ENCODE data around the gene NVL.
"Not testable (repeated sequence)": the region's sequence is repeated elsewhere in the genome, so short reads cannot be mapped to it uniquely, and the experiment has no call there.

Gene NVL

DNA sequence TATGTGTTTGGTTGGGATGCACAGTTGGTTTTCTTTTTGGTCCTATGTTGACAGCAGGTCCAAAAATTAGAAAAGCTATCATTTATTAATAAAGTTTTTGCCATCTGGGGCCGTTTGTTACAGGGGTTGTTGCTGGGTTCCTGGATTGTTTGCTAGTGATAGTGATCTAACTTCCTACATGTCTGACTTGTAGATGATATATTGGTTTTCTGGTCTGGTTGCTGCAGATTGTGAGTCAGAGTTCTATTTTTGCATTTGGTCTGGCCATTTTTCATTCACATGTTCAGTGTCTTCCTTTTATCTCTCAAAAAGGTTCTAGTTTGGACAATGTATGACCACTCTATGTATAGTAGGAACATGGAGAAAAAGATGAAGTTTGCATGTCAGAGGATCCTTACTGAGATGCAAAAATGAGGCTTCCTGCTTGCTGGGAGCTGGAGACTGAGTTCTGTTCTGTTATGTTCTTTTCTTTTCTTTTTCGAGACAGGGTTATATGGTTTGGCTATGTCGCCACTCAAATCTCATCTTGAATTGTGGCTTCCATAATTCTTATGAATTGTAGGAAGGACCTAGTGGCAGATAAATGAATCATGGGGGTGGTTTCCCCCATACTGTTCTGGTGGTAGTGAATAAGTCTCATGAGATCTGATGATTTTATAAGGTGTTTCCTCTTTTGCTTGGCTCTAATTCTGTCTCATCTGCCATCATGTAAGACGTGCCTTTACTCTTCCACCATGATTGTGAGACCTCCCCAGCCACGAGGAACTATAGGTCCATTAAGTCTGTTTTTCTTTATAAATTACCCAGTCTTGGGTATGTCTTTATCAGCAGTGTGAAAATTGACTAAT, 4.2 kb upstream of the NVL start:
- DNase-seq = no peak

DNA sequence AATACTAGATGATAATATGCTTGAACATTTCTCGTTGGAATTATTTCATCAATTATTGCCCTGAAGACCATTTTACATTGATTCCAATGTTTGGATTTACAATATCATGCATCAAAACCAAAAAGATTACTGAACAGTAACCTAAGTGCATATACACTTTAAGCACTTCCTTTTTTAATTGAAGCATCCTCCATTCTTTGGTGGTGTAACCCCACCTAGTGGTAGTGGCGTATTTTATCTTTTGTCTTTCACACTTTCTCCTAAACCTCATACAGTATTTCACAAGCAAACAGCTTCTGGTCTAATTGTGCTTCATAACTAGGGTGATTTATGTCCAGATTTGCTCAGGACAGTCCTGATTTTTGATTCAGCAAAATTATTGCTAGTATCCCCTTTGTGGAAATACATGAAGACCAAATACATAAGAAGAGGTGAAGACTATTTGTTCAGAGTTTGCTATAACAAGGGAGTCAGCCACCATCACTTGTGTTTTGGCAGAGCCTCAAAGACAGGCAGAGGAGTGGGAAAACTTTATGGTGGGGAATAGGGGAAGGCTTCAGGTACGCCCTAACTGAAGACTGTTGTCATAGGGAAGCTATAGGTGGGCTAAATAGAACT, 3.4 kb upstream of the NVL start:
- DNase-seq = no peak

DNA sequence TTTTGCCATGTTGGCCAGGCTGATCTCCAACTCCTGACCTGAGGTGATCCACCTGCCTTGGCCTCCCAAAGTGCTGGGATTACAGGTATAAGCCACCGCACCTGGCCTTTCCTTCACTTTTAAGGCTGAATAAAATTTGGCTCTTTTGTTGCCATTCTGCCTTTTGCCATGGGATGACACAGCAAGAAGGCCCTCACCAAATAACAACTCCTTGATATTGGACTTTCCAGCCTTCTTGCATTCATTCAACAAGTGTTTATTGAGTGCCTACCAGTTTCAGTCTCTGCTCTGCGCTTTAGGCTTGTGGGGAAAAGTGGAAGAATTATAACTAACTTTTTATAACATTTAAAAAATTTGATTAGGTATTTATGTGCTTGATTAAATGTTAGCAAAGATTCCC, 1.9 kb upstream of the NVL start:
- no peak for DNase-seq

DNA sequence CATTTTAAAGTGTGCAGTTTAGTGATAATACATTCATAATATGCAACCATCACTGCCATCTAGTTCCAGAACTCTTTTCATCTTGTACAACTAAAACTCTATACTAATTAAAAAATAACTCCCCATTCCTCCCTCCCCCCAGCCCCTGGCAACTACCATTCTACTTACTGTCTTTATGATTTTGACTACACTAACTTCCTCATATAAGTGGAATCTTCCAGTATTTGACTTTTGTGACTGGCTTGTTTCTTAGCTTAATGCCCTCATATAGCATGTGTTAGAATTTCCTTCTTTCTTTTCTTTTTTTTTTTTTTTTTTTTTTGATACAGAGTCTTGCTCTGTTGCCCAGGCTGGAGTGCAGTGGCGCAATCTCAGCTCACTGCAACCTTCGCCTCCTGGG, 1.4 kb upstream of the NVL start:
- DNase-seq = no peak

DNA sequence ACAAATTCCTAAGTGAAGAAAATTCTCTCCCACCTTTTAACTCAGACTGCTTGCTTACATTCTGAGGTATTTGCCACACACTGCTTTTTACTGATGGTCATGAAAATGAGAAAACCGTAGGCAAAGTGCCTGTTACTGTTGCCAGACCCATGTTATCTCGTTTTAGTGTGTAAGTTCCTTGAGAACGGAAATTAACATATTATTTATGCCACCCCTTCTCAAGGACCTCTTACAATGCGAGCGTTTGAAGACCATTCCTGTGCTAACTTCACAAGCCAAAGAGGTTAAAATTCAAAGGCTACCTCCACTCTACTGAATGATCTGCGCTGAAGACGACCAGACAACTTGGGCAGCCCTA, 509 bp downstream of the NVL start:
- DNase-seq = no peak

DNA sequence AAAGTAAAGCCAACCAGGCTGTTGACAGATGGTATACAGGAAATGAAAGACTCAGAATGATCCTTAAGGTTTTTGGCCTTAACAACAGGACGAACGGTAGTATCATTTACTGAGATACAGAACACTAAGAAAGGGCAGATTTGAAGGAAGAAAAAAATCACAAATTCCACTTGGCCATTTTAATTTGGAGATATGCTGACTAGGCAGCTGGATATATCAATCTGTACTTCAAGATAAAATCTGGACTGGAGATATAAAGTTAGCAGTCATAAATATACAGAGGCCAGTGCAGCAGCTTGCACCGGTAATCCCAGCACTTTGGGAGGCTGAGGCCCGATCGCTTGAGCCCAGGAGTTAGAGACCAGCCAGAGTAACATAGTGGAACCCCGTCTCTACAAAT, 1.3 kb downstream of the NVL start:
- DNase-seq = no peak

DNA sequence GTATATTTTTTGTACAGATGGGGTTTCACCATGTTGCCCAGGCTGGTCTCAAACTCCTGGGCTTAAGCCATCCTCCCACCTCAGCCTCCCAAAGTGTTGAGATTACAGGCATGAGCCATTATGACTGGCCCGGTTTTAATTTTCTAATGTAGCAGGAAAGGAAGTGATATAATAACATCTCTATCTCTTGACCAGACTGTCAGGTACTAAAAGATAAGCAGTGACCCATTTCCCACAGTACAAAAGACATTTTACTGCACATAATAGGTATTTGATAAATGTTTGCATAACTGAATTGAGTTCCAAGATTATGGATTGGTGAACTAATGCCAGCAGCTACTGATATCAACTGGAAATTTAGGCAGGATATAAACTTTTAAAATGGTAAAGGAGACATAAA, 4.0 kb downstream of the NVL start:
- DNase-seq = no peak

DNA sequence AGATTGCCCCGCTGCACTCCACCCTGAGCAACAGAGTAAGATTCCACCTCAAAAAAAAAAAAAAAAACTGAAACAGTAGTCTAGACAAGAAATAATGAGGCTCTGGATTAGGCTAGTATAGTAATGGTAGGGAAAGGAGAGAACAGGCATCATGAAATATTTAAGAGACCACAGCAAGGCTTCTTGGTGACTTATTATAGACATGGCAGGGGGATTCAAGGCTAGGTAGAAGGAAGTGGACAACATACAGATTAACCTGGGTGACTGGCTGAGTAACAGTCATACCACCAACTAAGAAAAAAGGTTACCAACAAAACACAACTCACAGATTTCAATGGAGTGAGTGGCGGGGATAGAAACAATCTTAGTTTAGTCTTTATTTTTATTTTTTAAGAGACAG, 8.3 kb downstream of the NVL start:
- DNase-seq = no peak

DNA sequence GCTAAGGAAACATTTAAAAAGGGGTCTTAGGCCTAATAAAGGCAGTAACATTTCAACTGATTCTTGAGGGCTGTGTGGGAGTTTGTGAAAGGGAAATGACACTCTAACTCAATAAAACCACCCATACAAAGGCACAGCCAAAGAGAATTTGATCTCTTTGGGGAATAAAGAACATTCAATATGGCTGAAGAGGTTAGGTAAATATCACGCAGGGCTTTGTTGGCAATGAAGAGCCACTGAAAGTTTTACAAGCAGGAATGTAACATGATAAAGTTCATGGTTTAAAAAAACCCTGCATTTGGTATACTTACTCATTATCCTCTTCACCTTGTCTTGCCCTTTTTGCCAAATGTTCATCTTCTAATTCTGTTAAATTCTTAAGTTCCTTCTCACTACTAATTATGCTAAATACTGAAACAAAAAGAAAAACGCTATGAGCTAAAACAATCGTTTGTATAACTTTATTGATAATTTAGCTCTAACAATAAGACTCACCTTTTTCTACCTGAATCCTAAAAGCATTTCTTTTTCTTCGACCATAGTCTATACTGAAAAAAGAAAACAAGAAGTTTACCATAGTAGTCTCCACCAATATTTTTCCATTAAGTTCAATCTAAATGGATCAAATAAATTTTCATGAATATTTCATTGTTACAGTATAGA, 12.5 kb downstream of the NVL start:
- DNase-seq = peak; percentile 42

DNA sequence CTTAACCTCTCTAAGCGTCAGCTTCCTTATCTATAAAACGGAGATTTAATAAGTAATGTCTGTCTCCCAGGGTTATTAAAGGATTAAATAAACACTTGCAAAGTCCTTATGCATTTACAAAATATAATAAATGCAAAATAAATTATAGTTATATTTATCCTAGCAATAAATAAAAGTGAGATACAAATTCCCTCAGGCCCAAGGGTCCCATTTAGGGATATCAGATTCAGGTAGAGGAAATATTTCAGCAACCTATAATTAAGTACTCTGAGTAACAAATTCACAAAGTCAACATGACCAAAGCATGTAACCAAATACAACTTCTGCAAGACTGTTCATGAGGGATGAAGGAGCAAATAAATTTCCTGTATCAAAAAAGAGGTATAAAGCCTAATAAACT, 17.9 kb downstream of the NVL start:
- DNase-seq = no peak

DNA sequence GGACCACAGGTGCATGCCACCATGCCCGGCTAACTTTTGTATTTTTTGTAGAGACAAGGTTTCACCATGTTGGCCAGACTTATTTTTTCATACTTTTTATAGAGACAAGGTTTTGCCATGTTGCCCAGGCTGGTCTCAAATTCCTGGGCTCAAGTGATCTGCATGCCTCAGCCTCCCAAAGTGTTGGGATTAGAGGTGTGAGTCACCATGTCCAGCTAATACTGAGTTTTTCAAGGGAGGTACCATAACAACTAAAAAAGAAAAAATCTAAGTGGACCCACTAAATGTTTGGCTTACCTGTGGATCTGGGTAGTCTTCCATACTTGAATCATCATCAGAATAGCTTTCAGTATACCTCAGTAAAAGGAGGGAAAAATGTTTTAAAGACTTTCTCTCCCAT, 18.5 kb downstream of the NVL start:
- not testable (repeated sequence) for DNase-seq

DNA sequence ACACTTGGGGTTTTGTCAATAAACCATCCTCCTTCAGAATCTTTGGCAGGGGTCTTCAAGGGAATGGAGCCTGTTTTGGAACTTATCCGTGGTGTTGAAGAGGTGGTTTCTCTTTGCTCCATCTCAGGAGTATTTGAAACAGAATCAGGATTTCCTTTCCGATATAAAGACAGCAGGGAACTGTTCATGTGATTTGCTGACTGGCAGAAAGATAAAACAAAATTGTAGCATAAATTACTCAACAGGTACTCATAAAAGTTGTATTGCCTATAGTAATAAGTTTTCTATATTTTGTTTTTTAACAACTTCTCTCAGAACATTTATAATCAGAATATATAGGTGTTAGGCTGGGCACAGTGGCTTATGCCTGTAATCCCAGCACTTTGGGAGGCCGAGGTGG, 21.9 kb downstream of the NVL start:
- no peak for DNase-seq

DNA sequence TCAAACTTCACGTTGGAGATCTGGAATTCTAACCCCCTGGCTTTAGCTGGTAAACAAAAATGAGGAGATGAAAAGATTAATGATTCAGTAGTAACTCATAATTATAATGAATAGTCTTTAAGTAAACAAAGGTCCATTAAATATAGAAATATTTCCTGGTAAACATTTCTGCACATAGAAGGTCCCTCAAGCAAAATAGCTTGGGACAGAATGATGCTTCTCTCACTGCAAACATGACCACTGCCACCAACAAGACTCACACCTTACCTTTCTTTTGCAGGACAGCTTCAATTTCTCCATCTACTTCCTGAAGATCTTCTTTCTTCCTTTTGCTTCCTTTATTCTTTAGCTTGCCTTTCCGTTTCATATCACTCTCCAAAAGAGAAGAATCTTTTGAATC, 25.2 kb downstream of the NVL start:
- no peak for DNase-seq

DNA sequence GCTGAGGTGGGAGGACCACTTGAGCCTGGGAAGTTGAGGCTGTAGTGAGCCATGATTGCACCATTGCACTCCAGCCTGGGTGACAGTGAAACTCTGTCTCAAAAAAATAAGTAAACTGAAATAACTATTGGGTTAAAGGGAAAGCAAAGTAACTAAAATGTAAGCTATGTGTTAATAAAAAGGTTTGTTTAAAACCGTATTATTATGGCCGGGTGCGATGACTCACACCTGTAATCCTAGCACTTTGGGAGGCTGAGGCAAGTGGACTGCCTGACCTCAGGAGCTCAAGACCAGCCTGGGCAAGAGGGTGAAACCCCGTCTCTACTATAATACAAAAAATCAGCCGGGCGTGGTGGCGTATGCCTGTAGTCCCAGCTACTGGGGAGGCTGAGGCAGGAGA, 27.0 kb downstream of the NVL start:
- no peak for DNase-seq

DNA sequence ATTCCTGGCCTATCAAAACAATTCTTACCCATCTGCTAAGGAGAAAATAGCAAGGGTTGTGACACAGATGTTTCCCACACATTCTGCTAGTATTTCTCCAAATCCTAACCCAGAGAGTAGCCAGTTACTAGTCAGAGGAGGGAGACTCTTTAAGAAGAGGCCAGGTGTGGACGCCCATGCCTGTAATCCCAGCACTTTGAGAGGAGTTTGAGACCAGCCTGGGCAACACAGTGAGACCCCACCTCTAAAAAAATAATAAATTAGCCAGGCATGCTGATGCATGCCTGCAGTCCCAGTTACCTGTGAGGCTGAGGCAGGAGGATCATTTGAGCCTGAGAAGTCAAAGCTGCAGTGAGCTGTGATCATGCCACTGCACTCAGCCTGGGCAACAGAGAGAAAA, 28.6 kb downstream of the NVL start:
- DNase-seq = no peak

DNA sequence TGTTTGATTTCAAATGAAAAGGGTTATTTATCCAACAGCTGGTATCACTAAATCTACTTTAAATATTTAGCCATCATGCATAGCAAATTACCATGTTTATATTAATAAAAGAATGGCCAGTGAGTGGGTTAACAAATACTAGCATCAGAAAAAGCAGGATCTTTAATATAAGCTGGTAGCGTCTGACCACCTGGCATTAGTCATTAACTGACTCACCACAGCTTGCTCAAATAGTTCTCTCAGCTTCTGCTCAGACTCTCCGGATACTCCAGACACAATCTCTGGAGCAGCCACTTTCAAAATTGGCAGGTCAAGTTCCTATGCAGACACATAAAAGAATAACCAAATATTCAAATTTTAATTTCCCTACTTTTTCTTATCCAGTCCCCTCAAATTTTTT, 29.6 kb downstream of the NVL start:
- DNase-seq = no peak

DNA sequence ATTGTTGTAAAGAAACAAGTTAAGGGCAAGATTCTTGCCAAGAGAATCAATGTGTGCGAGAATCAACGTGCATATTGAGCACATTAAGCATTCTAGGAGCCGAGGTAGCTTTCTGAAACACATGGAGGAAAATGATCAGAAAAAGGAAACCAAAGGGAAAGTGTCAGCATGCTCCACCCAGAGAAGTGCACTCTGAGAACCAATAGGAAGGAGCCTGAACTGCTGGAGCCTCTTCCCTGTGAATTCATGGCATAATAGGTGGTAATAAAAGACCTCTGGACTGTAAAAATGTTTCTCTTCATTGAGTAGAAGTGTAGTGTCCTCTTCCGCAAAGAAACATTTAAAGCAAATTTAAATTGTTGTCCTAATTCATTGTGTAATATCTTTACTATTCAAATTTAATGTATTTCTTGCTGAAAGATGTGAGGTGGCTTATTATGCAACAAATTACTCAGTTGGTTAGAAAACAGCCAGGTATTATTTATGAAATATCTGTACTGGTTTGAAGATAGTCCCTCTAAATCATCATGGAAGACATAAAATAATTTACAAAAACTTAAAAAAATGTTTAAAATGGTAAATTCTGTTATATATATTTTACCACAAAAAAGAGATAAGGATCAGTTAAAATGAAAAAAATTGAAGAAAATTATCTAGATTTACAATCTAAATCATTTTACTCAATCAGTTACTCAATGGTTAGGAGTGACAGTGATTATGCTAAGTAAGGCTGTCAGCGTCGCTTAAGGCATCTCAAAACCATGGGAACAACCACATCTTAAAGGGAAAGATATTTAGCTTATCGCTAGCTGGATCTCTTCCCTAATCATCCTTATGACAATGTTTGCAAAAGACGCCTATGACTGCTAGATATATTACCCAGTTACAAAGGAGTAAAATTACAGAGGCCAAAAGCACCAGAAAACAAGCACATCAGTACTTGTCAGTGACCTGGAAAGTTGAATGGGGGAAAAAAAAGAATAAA, 31.3 kb downstream of the NVL start:
- DNase-seq = no peak

DNA sequence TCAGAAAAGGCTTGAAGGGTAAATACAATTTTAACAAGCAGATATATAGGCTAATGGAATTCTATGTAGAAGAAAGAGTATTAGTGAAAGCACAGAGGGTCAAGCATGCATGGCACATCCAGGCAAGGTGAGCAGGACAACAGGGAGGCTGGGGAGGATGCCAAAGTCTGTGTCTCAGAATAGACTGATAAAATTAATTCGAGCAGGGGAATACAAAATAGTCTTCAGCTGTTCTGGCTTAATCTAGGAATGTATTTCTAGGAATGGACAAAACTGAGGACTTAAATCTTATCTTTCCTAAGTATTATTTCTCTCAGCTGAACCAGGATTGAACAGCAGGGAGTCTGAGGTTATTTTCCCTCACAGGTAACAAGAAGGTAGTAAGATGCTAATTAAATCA, 35.2 kb downstream of the NVL start:
- DNase-seq = no peak

DNA sequence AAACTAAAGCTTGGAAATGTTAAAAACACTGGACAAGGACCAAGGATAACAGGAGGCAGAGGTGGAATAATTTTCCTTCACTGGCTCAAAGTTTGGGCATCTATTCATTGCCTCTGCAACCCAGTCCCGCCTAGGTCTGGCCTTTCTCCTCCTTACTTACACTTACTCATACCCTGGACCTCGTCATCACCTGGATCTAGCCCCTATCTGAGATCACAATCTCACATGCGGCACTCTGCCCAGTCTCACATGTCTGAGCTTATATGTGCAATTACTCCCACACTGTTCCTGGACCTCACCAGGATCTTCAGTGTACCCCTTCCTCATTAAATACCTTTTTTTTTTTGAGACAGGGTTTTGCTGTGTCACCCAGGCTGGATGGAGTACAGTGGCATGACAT, 37.6 kb downstream of the NVL start:
- DNase-seq = no peak

DNA sequence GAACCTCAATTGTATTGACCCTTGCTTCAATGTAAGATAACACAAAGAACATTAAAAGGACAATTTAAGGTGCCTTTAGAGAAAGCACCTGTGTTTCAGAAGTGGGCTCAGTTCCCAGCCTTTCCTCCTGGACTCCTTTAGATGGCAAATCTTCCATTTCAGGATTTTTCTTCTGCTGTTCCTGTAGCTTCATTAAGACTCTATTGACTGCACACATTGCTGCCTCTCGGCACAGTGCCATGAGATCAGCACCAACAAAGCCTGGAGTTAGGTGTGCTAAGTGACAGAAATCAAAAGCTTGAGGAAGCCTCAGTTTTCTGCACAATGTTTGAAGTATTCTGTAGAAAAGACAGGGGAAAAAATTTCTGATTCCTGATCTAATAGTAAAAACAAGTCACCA, 40.6 kb downstream of the NVL start:
- DNase-seq = no peak

DNA sequence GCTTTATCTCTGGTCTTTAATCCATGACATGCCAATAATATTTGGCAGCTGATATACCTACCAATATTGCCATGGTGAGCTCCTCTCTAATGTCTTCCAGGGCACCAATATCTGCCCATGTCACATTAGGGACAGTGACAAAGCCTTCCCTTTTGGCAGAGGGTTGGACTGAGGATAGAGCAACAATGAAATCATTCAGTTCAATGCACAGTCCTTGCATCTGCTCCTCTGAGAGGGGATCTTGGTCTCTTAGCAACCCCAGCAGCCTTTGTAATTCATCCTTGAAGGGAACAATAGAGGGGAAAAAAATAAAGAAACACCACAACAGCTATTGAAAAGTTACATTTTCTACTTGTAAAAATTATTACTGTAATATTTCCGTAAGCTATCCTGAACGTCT, 42.3 kb downstream of the NVL start:
- DNase-seq = no peak

DNA sequence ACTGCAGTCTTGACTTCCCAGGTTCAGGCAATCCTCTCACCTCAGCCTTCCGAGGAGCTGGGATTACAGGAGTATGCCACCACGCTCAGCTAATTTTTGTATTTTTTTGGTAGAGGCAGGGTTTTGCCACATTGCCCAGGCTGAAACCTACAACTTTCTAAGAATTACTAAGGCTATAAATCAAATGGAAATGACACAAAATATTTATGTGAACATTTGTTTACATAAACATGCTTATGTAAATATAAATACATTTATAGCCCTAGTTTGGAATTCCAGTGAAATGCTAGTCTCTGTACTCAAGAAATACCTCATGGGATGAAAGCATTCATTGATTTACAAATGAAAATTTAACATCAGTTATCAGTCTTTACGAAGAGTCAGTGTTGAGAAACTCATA, 47.8 kb downstream of the NVL start:
- DNase-seq = no peak

DNA sequence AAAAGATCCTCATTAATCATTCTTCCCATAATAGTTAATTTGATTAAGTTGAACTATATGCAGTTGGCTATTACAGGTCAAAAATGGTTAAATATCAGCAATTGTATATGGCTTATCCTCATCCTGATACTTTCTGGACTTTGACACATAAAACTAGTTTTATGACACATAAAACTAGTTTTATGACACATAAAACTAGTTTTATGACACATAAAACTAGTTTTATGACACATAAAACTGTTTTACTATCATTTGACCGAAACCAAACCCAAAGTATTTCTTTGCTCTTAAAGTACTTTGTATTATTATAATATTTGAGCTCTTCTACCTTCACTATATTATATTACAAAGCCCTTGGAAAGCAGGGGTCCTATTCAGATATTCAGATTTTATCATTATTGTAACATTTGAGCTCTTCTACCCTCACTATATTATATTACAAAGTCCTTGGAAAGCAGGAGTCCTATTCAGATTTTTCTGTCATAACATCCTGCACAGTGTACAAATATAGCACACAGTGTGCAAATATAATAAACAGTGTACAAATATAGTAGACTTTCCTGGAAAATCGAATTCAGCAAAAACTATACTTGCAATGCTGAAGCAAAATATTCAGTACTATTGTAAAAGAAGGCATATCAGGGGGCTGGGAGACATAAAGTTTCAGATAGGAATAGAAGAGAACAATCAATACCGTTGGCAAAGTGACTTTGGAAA, 53.0 kb downstream of the NVL start:
- DNase-seq = no peak
